SH-SY5Y (cell line): ENCODE measurements around the gene IRF7.

Experiments used
- GATA2 ChIP-seq: IDR thresholded peaks from 2 replicates; pipeline ENCODE4 v1.6.1; 2011; ENCODE audit warnings: mild to moderate bottlenecking, low read depth, low read length
- GATA3 ChIP-seq: IDR thresholded peaks from 2 replicates; pipeline ENCODE4 v1.6.1; 2011; ENCODE audit warnings: low read depth, mild to moderate bottlenecking, low read length, moderate library complexity

- no peak for TF ChIP-seq GATA2
- no peak for TF ChIP-seq GATA3
Observed at GRCh38 chr11:621838-622237, 6.1 kb upstream of the IRF7 start.
